GM12872 (cell line): ENCODE results near the gene ZNF565.

ENCODE experiments used
- TF ChIP-seq, protein P1 (sequence below): IDR thresholded peaks from 3 replicates; pipeline ENCODE4 v1.5.1; 2011; ENCODE audit warnings: low read depth, mild to moderate bottlenecking, low read length, moderate library complexity; ENCODE audit not compliant: insufficient read depth

The ZNF565 gene

DNA sequence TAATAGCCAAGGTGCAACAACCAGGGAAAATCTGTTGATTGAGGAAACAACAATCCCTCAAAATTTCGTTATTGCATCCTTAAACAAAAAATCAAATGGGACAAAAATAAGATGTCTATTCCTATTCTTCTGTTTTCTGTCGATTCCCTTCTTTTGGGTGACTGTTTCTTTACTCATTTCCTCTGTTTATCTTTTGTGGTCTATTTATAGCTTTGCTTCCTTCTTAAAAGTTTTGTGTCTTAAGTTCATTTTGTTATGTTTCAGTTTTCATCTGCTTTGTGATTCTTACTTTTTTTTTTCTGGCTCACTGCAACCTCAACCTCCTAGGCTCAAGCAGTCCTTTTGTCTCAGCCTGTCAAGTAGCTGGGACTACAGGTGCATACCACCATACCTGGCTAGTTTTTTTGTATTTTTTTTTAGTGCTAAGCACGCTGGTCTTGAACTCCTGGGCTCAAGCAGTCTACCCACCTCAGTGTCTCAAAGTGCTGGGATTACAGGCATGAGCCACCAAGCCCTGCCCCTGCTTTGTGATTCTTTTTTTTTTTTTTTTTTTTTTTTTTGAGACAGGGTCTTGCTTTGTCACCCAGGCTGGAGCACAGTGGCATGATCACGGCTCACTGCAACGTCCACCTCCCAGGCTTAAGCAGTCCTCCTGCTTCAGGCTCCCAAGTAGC is 10.9 kb upstream of the ZNF565 start:
- TF ChIP-seq, protein P1, sequence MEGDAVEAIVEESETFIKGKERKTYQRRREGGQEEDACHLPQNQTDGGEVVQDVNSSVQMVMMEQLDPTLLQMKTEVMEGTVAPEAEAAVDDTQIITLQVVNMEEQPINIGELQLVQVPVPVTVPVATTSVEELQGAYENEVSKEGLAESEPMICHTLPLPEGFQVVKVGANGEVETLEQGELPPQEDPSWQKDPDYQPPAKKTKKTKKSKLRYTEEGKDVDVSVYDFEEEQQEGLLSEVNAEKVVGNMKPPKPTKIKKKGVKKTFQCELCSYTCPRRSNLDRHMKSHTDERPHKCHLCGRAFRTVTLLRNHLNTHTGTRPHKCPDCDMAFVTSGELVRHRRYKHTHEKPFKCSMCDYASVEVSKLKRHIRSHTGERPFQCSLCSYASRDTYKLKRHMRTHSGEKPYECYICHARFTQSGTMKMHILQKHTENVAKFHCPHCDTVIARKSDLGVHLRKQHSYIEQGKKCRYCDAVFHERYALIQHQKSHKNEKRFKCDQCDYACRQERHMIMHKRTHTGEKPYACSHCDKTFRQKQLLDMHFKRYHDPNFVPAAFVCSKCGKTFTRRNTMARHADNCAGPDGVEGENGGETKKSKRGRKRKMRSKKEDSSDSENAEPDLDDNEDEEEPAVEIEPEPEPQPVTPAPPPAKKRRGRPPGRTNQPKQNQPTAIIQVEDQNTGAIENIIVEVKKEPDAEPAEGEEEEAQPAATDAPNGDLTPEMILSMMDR = no peak

DNA sequence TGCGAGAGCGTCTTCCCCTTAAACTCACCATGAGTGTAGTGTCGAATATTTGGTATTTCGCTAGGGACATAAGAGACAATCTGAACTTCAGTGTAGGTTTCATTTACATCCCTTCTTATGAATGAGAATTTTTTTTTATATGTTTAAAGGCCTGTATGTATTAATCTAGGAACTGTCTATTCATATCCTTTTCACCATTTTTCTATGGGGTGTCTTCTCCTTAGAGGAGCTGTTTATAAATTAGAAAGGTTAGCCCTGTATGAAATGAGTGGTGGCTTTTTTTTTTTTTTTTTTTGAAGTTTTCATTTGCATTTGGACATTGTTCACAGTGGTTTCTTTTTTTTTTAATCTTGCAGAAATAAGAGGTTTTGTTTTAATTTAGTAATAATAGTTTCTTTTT is 8.0 kb upstream of the ZNF565 start:
- TF ChIP-seq, protein P1 = no peak

DNA sequence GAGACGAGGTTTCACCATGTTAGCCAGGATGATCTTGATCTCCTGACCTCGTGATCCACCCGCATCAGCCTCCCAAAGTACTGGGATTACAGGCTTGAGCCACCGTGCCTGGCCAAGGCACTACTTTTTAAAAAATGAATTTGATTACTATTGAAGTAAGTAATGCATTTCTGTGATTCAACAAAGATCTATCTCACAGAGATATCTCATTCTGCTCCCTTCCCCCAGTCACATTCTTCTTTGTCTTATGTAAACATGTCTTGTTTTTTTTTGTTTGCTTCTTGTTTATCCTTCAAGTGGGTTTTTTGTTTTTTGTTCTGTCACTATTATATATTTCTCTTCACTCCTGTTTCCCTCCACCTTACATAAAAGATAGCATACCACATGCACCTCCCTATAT is 7.0 kb upstream of the ZNF565 start:
- TF ChIP-seq, protein P1 = no peak

DNA sequence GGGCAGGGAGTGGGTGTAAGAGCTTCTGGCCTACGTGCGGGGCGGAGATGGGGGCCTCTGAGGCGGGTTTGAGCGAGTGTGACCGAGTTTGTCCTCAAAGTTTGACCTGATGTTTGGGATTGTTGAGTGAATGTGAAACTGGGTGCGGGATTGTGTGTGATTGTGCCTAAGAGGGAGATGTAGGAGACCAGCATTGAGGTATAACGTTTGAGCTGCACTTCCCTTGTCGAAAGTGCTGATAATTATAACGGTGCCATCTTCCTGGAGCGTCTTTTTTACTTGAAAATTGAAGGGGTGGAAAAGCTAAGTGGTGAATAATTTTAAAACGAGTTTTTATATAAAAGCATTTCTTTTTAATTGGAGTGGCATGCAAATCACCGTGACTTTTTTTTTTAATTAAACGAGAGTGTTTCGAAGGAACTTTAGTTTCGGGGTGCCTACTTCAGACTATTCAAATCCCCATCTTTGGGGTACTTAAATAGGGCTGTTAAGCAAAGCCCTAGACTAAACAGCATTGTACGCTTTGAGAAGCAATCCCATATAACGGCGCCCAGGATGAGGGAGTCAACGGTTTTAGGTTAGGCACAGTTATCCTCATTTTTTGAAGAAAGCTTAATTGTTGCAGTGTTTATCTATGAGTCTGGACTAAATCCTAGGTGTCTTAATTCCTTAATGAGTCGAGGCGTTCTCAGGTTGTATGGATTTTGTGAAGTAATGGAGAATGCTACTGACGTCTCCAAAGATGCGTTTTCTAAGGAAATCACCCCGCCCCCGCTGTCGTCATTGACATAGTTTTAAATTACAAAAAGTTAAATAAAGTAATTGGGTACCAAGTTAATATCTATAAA is 1.0 kb upstream of the ZNF565 start:
- TF ChIP-seq, protein P1 = no peak

- TF ChIP-seq, protein P1 = no peak
Observed at GRCh38 chr19:36212895-36213294, 1.6 kb downstream of the ZNF565 start.

DNA sequence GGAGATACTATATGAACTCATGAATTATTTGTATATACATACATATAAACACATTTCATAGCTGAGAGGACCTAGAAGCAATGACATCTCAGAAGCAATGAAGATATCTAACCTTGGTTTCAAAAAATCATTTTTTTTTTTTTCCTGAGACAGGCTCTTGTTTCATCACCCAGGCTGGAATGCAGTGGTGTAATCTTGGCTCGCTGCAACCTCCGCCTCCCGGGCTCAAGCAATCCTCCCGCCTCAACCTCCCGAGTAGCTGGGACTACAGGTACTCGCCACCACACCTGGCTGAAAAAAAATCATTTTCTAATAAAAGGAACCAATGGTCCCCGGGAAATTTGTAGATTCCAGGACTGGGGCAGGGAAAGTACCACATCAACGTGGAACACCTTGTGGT is 4.0 kb downstream of the ZNF565 start:
- TF ChIP-seq, protein P1 = no peak

GRCh38 chr19:36209372-36209771 is 5.1 kb downstream of the ZNF565 start:
- TF ChIP-seq, protein P1 = no peak
